ENCODE results near the gene TACSTD2. TPM values are rescaled to one million over a fixed set of nuclear protein-coding genes. Genes with fewer than 3 reads are reported as not detected.
A peak's percentile ranks its signal among the peaks of the same experiment; 100 is the strongest.

The TACSTD2 gene
- total RNA-seq, 1 experiment from 2014 or later: 12.2 TPM

DNA sequence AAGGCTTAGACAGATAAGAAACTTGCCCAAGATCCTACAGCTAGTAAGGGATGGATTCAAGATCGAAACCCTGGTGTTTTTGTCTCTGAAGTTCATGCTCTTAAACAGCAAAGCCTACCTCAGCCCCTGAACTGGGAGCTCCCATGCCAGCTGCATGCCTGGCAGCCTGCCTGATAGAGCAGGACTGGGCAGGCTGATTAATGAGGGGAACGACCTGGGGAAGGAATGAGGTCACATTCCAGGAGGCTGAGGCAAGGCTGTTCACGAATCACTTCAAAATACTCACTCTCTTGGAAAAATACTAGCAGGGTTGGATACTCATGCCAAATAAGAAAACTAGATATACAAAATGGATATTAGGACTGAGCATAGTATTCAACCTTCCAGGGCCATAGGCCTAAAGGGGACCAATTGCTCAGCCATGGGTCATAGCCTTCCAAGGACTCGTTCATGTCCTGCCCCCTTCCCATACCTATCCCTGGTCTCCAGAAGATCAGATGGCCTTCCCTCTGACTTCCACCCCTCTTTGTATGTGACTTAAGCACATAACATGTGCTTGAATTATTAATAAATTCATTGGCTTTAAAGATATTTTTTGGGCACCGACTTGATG is 15.6 kb upstream of the TACSTD2 start:
- intact Hi-C loops (cut with micrococcal nuclease): no loop called here
- RAD21 ChIA-PET (ENCODE audit: low non-redundant PET in 1 of 2, low total read pairs in 2 of 2, uncharacterized antibody in 2 of 2, unreplicated experiment in 2 of 2): no interaction called here
- Histone ChIP-seq H3K27me3 (ENCODE audit: insufficient read depth, low read length) (no peaks in the 10 kb centered on the region), H3K27ac (ENCODE audit: low read depth, low read length) (no peak overlapping the region; the same call in 1 of the 2 replicates), H3K9me3 (ENCODE audit: control insufficient read depth in 1 of 2, insufficient read depth in 1 of 2, low read depth in 1 of 2, low read length in 2 of 2) (no peaks in the 10 kb centered on the region), H3K4me2 (ENCODE audit: low read length) (peak overlapping the region; percentile 65), H3K9me2 (ENCODE audit: insufficient read depth) (no peaks in the 10 kb centered on the region), H3K4me3 (replicated peaks in 1 of 2; ENCODE audit: low read depth in 1 of 2, low read length in 2 of 2) (peak overlapping the region in 1 of 2 experiments; percentile 19; a peak in 2 of 4 replicates), H4K20me1 (ENCODE audit: insufficient read depth) (no peaks in the 10 kb centered on the region), H3K9ac (ENCODE audit: low read length) (peak overlapping the region; percentile 28), H3K36me3 (ENCODE audit: control insufficient read depth in 1 of 2, insufficient read depth in 2 of 2, low read length in 2 of 2) (no peaks in the 10 kb centered on the region), H2AFZ (ENCODE audit: low read depth, low read length, poor library complexity, severe bottlenecking) (peak overlapping the region; percentile 7), H3K4me1 (ENCODE audit: control insufficient read depth in 1 of 2, insufficient read depth in 2 of 2, low read length in 2 of 2) (peaks cover 15 to 31% of the 10 kb centered on the region in 2 experiments), H3K79me2 (ENCODE audit: insufficient read depth, low read length) (no peaks in the 10 kb centered on the region)
- POLR2A ChIA-PET: no interaction called here
- CTCF ChIA-PET: no interaction called here
- no peak for DNase-seq (ENCODE audit: low read depth, low spot score)
- peak; percentile 86 for ATAC-seq
- BruUV-seq (replicated peaks): no TSS peak
- TF ChIP-seq POLR2AphosphoS5 (IDR thresholded peaks at IDR 0.05; ENCODE audit: low read depth, low read length) (peak; percentile 20; the same call in 1 of the 2 replicates), JUND (IDR thresholded peaks at IDR 0.05) (peak; percentile 18), SP1 (IDR thresholded peaks at IDR 0.05; ENCODE audit: low read depth) (peak; percentile 70), EZH2 (IDR thresholded peaks at IDR 0.05) (no peak)
- TF ChIP-seq, protein P1, sequence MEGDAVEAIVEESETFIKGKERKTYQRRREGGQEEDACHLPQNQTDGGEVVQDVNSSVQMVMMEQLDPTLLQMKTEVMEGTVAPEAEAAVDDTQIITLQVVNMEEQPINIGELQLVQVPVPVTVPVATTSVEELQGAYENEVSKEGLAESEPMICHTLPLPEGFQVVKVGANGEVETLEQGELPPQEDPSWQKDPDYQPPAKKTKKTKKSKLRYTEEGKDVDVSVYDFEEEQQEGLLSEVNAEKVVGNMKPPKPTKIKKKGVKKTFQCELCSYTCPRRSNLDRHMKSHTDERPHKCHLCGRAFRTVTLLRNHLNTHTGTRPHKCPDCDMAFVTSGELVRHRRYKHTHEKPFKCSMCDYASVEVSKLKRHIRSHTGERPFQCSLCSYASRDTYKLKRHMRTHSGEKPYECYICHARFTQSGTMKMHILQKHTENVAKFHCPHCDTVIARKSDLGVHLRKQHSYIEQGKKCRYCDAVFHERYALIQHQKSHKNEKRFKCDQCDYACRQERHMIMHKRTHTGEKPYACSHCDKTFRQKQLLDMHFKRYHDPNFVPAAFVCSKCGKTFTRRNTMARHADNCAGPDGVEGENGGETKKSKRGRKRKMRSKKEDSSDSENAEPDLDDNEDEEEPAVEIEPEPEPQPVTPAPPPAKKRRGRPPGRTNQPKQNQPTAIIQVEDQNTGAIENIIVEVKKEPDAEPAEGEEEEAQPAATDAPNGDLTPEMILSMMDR (IDR thresholded peaks at IDR 0.05 in 2 of 3, conservative IDR thresholded peaks at IDR 0.05 in 1 of 3; ENCODE audit: borderline replicate concordance in 1 of 3, insufficient read depth in 1 of 3, low read depth in 2 of 3, low read length in 2 of 3): no peak

DNA sequence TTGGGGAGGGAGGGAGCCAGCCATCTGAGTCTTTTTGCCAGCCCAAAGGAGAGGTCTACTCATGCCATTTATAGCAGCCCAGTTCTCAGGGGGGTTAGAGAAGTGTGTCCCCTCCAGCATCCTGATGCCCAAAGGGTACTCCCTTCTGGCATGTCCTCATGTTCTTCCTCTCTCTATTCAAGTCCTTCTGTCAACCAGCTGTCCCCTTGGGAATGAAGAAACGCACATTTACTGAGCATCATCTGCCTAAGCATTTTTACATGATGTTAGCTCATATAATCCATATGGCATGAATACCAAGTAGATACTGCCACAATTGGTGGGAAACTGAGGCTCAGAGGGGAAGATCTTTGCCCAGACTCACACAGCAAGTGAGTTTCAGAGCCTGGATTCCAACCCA is 14.8 kb upstream of the TACSTD2 start:
- peaks cover 15 to 36% of the 10 kb centered on the region in 2 experiments for H3K4me1 ChIP-seq (ENCODE audit: control insufficient read depth in 1 of 2, insufficient read depth in 2 of 2, low read length in 2 of 2)
- POLR2A ChIA-PET: no interaction called here
- RAD21 ChIA-PET (ENCODE audit: low non-redundant PET in 1 of 2, low total read pairs in 2 of 2, uncharacterized antibody in 2 of 2, unreplicated experiment in 2 of 2): no interaction called here
- no peaks in the 10 kb centered on the region for H3K79me2 ChIP-seq (ENCODE audit: insufficient read depth, low read length)
- no peak for ATAC-seq
- no peaks in the 10 kb centered on the region for H3K9me3 ChIP-seq (ENCODE audit: control insufficient read depth in 1 of 2, insufficient read depth in 1 of 2, low read depth in 1 of 2, low read length in 2 of 2)
- BruUV-seq (replicated peaks): no TSS peak
- H3K9ac ChIP-seq (ENCODE audit: low read length): no peak overlapping the region; the same call in 1 of the 2 replicates
- intact Hi-C loops (cut with micrococcal nuclease): no loop called here
- H3K4me3 ChIP-seq (replicated peaks in 1 of 2; ENCODE audit: low read depth in 1 of 2, low read length in 2 of 2): no peak overlapping the region
- H3K9me2 ChIP-seq (ENCODE audit: insufficient read depth): no peaks in the 10 kb centered on the region
- H3K27ac ChIP-seq (ENCODE audit: low read depth, low read length): no peak overlapping the region
- TF ChIP-seq CBX3 (IDR thresholded peaks at IDR 0.05; ENCODE audit: low read depth): no peak
- no peak for TF ChIP-seq EZH2phosphoT487 (IDR thresholded peaks at IDR 0.05; ENCODE audit: borderline replicate concordance)
- TF ChIP-seq RAD21 (IDR thresholded peaks at IDR 0.05; ENCODE audit: low read depth): no peak
- TF ChIP-seq JUND (IDR thresholded peaks at IDR 0.05): no peak
- TF ChIP-seq EGR1 (IDR thresholded peaks at IDR 0.05; ENCODE audit: low read depth): no peak
- TF ChIP-seq, protein P1 (IDR thresholded peaks at IDR 0.05 in 2 of 3, conservative IDR thresholded peaks at IDR 0.05 in 1 of 3; ENCODE audit: borderline replicate concordance in 1 of 3, insufficient read depth in 1 of 3, low read depth in 2 of 3, low read length in 2 of 3): no peak
- TF ChIP-seq, protein P2, sequence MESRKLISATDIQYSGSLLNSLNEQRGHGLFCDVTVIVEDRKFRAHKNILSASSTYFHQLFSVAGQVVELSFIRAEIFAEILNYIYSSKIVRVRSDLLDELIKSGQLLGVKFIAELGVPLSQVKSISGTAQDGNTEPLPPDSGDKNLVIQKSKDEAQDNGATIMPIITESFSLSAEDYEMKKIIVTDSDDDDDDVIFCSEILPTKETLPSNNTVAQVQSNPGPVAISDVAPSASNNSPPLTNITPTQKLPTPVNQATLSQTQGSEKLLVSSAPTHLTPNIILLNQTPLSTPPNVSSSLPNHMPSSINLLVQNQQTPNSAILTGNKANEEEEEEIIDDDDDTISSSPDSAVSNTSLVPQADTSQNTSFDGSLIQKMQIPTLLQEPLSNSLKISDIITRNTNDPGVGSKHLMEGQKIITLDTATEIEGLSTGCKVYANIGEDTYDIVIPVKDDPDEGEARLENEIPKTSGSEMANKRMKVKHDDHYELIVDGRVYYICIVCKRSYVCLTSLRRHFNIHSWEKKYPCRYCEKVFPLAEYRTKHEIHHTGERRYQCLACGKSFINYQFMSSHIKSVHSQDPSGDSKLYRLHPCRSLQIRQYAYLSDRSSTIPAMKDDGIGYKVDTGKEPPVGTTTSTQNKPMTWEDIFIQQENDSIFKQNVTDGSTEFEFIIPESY (IDR thresholded peaks at IDR 0.05; ENCODE audit: extremely low read depth, insufficient replicate concordance, low read length): no peak
- CTCF ChIA-PET: no interaction called here
- peak overlapping the region; percentile 65 for H3K4me2 ChIP-seq (ENCODE audit: low read length)
- H2AFZ ChIP-seq (ENCODE audit: low read depth, low read length, poor library complexity, severe bottlenecking): peak overlapping the region; percentile 7
- no peaks in the 10 kb centered on the region for H4K20me1 ChIP-seq (ENCODE audit: insufficient read depth)
- no peaks in the 10 kb centered on the region for H3K27me3 ChIP-seq (ENCODE audit: insufficient read depth, low read length)
- H3K36me3 ChIP-seq (ENCODE audit: control insufficient read depth in 1 of 2, insufficient read depth in 2 of 2, low read length in 2 of 2): no peaks in the 10 kb centered on the region
- DNase-seq (ENCODE audit: low read depth, low spot score): no peak
